HepG2 (cell line): ENCODE results near the gene COL8A2. TPM values are rescaled to one million over a fixed set of nuclear protein-coding genes. Genes with fewer than 3 reads are reported as not detected.

ENCODE experiments used
- AHDC1 ChIP-seq: sonication (generic); formaldehyde crosslinking; IDR thresholded peaks from 2 replicates; pipeline ENCODE4 v1.5.1; 2020; ENCODE audit warnings: mild to moderate bottlenecking, missing genetic modification reagents, borderline replicate concordance
- CAMTA2 ChIP-seq: sonication (generic); formaldehyde crosslinking; IDR thresholded peaks from 2 replicates; pipeline ENCODE4 v1.4.0; 2020; ENCODE audit warnings: mild to moderate bottlenecking, missing genetic modification reagents, borderline replicate concordance
- KAT7 ChIP-seq: IDR thresholded peaks from 2 replicates; pipeline ENCODE4 v1.6.1; 2018; ENCODE audit warnings: borderline replicate concordance, missing compliant biosample characterization
- ZMAT5 ChIP-seq: sonication (generic); formaldehyde crosslinking; IDR thresholded peaks from 2 replicates; pipeline ENCODE4 v1.5.0; 2020; ENCODE audit warnings: mild to moderate bottlenecking, low read depth, missing genetic modification reagents, borderline replicate concordance
- ZNF616 ChIP-seq: sonication (generic); formaldehyde crosslinking; IDR thresholded peaks from 2 replicates; pipeline ENCODE4 v1.5.0; 2020; ENCODE audit warnings: low read depth, mild to moderate bottlenecking, missing genetic modification reagents
- polyA plus RNA-seq, 8 experiments: library from polyadenylated mRNA; depleted of rRNA in 3 of 8; stranded (reverse) in 7 of 8; unstranded in 1 of 8; fragments of >200 nt; fragmentation: Illumina TruSeq in 4 of 8; extraction: Trizol in 4 of 8; gene quantifications; 2 replicates each; pipeline versions ENCODE4 v1.2.1 to v1.2.3, GENCODE V29; 2011 to 2016; ENCODE audit warnings: low read depth in 4 of 8, missing spikeins in 1 of 8, mixed read lengths in 1 of 8; ENCODE audit not compliant: insufficient read depth in 1 of 8
- total RNA-seq, 5 experiments: library from RNA; depleted of rRNA; stranded (reverse); fragments of >200 nt; fragmentation: Illumina TruSeq; extraction: Trizol; gene quantifications; 2 replicates each; pipeline ENCODE4 v1.2.3, GENCODE V29; 2016; ENCODE audit warnings: low read depth in 1 of 5

The COL8A2 gene
- total and polyA plus RNA-seq, 2 of the 13 experiments (the other 11 are each of a cell fraction or from before 2014, with no cell fraction given), result 0.13 to 0.24 TPM

- TF ChIP-seq ZMAT5 (CRISPR knock-in tag) (no peak), AHDC1 (CRISPR knock-in tag) (no peak; the same call in 1 of the 2 replicates), KAT7 (CRISPR knock-in tag) (no peak), CAMTA2 (CRISPR knock-in tag) (no peak), ZNF616 (CRISPR knock-in tag) (0 out of 2 replicates have a peak, but pooled peaks have one; percentile 41)
These were observed 31.5 kb upstream of the COL8A2 start (continued) for GRCh38 chr1:36156329-36157114.
